ENCODE results near the gene BAG3. TPM values are rescaled to one million over a fixed set of nuclear protein-coding genes. Genes with fewer than 3 reads are reported as not detected.
A peak's percentile ranks its signal among the peaks of the same experiment; 100 is the strongest.

Gene BAG3
- total and polyA plus RNA-seq, 3 donors from 2014 or later, result 36.7 to 50.3 (median 44.8) TPM

DNA sequence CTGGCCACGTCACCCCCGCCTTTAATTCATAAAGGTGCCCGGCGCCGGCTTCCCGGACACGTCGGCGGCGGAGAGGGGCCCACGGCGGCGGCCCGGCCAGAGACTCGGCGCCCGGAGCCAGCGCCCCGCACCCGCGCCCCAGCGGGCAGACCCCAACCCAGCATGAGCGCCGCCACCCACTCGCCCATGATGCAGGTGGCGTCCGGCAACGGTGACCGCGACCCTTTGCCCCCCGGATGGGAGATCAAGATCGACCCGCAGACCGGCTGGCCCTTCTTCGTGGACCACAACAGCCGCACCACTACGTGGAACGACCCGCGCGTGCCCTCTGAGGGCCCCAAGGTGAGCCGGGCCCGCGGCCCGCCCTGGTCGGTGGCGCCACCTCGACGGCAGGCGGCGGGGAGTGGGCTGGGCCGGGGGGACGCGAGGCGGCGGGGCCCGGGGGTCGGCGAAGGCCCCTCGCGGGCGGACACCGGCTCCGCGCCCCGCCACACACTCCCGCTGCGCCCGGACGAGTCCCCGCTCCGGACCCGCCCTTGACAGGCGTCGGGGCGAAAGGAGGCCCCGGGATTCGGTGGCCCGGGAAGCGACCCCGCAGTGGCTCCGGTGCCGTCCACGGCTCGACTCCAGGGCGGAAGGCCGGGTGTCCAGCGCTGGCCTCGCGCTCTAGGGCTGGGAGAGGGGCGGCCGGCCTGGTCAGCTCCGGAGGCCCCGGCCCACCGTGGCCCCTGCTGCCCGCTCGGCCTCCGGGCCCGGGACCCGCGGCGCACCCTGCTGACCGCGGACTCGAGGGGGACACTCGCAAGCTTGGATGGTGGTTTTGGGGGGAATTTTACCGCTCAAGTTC lies 557 bp downstream of the BAG3 start:
- peak; percentile 29 for DNase-seq
- no peaks in the 10 kb centered on the region for H3K27me3 ChIP-seq
- peak overlapping the region; percentile 77 to 93 for H3K4me3 ChIP-seq
- H3K36me3 ChIP-seq (ENCODE audit: low read depth, missing control alignments), result no peaks in the 10 kb centered on the region
- TF ChIP-seq POLR2A (IDR thresholded peaks at IDR 0.05), result no peak
- TF ChIP-seq, protein P1, sequence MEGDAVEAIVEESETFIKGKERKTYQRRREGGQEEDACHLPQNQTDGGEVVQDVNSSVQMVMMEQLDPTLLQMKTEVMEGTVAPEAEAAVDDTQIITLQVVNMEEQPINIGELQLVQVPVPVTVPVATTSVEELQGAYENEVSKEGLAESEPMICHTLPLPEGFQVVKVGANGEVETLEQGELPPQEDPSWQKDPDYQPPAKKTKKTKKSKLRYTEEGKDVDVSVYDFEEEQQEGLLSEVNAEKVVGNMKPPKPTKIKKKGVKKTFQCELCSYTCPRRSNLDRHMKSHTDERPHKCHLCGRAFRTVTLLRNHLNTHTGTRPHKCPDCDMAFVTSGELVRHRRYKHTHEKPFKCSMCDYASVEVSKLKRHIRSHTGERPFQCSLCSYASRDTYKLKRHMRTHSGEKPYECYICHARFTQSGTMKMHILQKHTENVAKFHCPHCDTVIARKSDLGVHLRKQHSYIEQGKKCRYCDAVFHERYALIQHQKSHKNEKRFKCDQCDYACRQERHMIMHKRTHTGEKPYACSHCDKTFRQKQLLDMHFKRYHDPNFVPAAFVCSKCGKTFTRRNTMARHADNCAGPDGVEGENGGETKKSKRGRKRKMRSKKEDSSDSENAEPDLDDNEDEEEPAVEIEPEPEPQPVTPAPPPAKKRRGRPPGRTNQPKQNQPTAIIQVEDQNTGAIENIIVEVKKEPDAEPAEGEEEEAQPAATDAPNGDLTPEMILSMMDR (IDR thresholded peaks at IDR 0.05), result no peak
- peaks cover 18% of the 10 kb centered on the region for H3K4me1 ChIP-seq
- WGBS, 2 donors, result 0 to 1% methylated on average over 3 to 82 of the region's 107 CpGs
- peak overlapping the region; percentile 97 to 99 for H3K27ac ChIP-seq
- intact Hi-C loops (cut with DNase I; ENCODE audit: low total_unique reads), result no loop called here
- no peaks in the 10 kb centered on the region for H3K9me3 ChIP-seq

DNA sequence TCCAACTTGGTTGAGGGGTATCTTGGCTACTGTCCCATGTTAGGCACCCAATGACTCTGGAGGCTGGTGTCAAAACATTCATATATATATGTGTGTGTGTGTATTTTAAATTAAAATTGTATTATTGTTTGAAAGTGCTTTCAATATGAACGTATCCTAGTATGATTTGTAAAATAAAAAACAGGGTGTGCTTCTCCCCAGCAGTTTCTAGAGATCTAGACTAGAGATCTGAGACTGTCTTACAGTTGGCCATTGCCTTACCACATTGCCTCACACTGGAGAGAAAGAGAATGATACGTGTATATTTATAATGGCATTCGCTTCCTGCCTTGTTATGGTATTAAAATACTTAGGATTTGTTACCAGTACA lies 1.2 kb downstream of the BAG3 start:
- peak overlapping the region; percentile 97 to 99 for H3K27ac ChIP-seq
- TF ChIP-seq POLR2A (IDR thresholded peaks at IDR 0.05), result no peak
- TF ChIP-seq, protein P1 (IDR thresholded peaks at IDR 0.05), result peak in 1 of 3 experiments; percentile 9
- peak; percentile 54 for DNase-seq
- no peaks in the 10 kb centered on the region for H3K36me3 ChIP-seq (ENCODE audit: low read depth, missing control alignments)
- H3K9me3 ChIP-seq, result no peaks in the 10 kb centered on the region
- intact Hi-C loops (cut with DNase I; ENCODE audit: low total_unique reads), result no loop called here
- no peaks in the 10 kb centered on the region for H3K27me3 ChIP-seq
- peaks cover 21% of the 10 kb centered on the region for H3K4me1 ChIP-seq
- WGBS, 2 donors, result 0 to 1% methylated on average over 3 of the region's 3 CpGs
- peak overlapping the region; percentile 77 to 93 for H3K4me3 ChIP-seq

DNA sequence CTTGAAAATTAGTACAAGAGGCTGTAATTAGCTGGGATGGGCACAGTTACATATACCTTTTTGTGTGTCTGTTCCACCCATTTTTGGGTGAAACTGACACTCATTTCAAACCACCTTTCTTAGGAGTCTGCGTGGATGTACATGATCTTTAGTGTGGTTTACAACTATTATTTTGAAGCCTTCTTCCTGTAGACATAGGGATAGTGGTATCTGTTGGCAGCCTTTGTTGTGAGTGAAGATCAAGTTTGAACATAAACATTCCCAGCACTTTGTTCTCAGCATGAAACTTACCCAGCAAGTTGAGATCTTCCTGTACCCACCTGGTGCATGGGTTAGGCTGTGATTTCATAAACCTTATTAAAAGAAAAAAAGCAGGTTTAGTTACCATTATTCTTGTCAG lies 2.0 kb downstream of the BAG3 start:
- 61 to 68% methylated on average over 1 of the region's 1 CpG for WGBS, 2 donors
- TF ChIP-seq, protein P1 (IDR thresholded peaks at IDR 0.05), result no peak
- no peak for TF ChIP-seq POLR2A (IDR thresholded peaks at IDR 0.05)
- Histone ChIP-seq H3K9me3 (no peaks in the 10 kb centered on the region), H3K27ac (no peak overlapping the region), H3K4me1 (peaks cover 28% of the 10 kb centered on the region), H3K27me3 (no peaks in the 10 kb centered on the region), H3K4me3 (no peak overlapping the region), H3K36me3 (ENCODE audit: low read depth, missing control alignments) (no peaks in the 10 kb centered on the region)
- DNase-seq, result no peak
- intact Hi-C loops (cut with DNase I; ENCODE audit: low total_unique reads), result no loop called here

DNA sequence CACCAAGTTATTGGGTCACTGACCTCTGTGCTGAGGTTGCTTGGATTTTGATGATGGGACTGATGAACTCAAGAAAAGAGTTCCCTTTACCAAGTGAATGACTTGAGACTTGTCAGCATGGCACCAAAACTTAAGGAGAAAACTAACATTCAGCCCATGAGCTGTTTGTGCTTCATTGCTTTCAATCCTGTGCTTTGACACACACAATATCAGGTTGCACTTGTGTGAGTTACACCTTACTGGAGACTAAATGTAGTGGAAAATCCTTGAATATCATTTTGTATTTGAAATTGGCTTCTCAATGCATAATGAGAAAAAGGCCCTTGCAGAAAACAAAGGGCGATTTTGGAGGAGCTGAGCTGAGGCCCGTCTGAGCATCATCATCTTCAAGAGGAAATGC lies 2.7 kb downstream of the BAG3 start:
- no peak overlapping the region for H3K4me3 ChIP-seq
- 60 to 66% methylated on average over 2 of the region's 2 CpGs for WGBS, 2 donors
- intact Hi-C loops (cut with DNase I; ENCODE audit: low total_unique reads), result no loop called here

More for the DNA sequence above, 2.7 kb downstream of the BAG3 start:
- Histone ChIP-seq H3K4me1 (peaks cover 35% of the 10 kb centered on the region), H3K9me3 (no peaks in the 10 kb centered on the region), H3K27me3 (no peaks in the 10 kb centered on the region), H3K27ac (peak overlapping the region in 1 of 2 donors; percentile 63), H3K36me3 (ENCODE audit: low read depth, missing control alignments) (no peaks in the 10 kb centered on the region)
- no peak for DNase-seq
- no peak for TF ChIP-seq POLR2A (IDR thresholded peaks at IDR 0.05)
- TF ChIP-seq, protein P1 (IDR thresholded peaks at IDR 0.05), result no peak
